NCI-H2196 (cell line): ENCODE data around the gene ZNF668.
"Not testable (repeated sequence)": the region's sequence is repeated elsewhere in the genome, so short reads cannot be mapped to it uniquely, and the experiment has no call there.

Experiments
- DNase-seq: peaks from one replicate; lab custom pipeline; 2025; ENCODE audit not compliant: unreplicated experiment; lab: John Stamatoyannopoulos, UW

ZNF668 gene

GRCh38 chr16:31100876-31101641 is 27.0 kb upstream of the ZNF668 start:
- DNase-seq = not testable (repeated sequence)

DNA sequence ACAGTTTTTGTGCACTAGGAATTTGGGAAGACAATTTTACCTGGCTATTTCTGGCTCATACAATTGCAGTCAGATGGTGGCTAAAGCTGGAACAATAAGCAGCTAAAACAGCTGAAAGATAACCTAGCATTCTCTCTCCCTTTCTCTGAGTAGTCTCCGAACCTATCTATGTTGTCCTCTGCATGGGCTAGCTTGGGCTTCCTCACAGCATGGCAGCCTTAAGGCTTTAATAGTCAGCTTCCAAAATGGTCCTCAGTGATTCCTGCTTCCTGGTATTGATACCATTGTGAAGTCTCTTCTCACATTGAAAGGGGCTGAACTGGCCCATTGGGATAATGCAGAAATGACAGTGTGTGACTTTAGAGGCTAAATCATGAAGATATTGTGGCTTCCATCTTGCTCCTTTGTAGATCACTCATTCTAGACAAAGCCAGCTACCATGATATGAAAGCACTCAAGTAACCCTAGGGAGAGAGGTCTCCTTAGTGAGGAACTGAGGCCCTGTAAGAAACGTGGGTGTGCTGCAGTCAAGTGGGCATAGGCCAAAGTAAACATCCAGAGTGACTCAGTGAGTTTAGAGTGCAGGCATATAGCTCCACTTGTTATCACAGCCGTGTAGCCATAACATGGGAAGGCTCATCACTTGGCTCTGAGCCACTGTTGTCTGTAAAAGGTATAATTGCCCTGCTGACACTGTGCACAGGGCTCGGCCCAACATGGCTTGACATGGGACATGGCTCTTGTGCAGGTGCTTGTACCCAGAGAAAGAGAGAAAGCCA is 26.0 kb upstream of the ZNF668 start:
- DNase-seq = no peak

- DNase-seq = peak; percentile 98
These were observed 20.5 kb upstream of the ZNF668 start, which contains the start of gene VKORC1 for GRCh38 chr16:31094424-31095120. Gene VKORC1 (minus strand): TSS chr16:31094797. CDS start chr16:31094729, 68 bp downstream.

- no peak for DNase-seq
These were observed 20.0 kb upstream of the ZNF668 start for GRCh38 chr16:31094088-31094423.

GRCh38 chr16:31093132-31093703 is 19.2 kb upstream of the ZNF668 start:
- DNase-seq = peak; percentile 52

- no peak for DNase-seq
These were observed 18.3 kb upstream of the ZNF668 start for GRCh38 chr16:31092330-31092729.

GRCh38 chr16:31090540-31090939 is 16.5 kb upstream of the ZNF668 start:
- no peak for DNase-seq

DNA sequence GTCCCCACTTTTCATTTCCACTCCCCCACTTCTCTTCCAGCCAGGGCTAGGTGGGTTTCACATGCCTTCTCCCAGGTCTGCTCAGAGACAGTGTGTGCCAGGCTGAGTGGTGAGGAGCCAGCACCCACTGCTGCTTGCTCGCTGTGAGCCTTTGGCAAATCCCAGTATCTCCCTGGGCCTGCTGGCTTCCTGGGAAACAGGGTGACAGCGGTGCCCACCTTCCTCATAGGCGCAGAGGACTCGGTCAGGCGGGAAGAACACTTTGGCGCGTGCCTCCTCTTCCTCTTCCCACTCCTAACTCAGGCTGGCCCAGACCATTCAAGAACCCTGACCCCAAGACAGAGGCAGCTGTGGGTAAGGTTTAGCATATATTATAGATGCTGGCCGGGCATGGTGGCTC is 15.2 kb upstream of the ZNF668 start:
- no peak for DNase-seq

DNA sequence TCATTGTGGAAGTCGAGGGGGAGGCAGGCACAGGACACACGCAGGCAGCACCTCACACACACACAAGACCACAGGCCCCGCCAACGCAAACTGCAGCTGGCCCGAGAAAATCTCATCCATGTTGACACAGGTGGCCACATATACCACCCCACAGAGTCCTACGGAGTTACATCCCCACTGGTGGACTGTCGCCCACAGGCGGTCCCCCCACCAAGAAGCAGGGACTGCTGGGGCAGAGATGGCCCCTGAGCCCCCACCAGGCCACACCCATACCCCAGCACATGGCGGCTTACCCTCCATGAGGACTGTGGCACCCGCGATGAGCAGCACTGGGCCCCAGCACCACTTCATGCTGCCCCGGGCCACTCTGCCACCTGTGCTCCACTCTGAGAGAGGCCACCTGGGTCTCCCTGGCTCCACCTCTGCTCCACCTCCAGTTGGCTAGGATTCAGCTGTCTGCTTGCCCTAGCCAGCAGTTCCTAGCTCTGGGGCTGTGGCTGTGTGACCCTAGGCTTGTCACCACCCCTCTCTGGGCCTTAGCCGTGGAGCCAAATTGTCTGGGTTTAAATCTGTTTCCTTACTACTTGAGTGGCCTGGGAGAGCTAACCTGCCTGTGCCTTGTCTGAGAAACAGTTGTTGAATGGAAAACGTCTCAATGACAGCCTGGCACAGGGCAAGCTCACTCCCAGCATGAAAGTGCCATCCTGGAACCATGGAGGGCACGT is 14.6 kb upstream of the ZNF668 start, which contains the start of gene PRSS53:
PRSS53 (minus strand) TSS at position 485 of the 725 bp plus-strand sequence; CDS start at position 351, 134 bp downstream.
- DNase-seq = no peak

DNA sequence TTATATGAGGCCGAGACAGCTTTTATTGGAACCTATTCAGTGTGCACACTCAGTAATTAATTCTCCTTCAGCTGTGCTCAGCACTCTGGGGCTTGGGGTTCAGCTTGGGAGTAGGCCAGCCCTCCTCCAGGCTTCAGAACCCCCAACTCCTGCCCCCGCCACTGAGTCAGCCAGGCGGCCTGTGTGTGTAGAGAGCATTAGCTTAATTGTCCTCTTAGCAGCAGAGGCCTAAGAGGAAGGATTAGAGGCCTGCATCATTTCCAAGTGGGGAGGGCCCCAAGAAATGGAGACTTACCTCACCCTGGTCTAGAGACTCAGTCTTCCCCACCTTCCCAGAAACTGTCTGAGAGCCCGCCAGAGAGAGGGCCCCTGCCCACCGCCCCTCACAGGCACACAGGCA is 13.9 kb upstream of the ZNF668 start:
- DNase-seq = no peak

DNA sequence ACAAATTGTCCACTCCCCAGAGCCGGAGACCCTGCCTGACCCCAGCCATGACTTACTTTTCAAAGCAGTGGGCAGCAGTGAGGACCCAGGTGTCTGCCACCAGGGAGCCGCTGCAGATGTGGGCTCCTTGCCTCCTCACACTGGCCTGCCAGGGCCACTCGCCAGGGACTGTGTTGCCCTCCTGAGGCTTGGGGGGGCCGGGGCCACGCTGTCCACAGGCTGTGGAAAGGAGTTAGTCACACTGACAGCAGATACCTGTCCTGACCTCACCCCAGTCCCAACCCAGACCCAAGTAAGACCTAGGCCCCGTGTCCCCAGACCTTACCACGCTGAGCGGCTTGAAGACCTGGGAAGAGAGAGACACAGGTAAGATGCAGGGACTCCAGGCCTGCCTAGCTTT is 13.4 kb upstream of the ZNF668 start:
- no peak for DNase-seq

- no peak for DNase-seq
These were observed 12.5 kb upstream of the ZNF668 start for GRCh38 chr16:31086629-31086906.

- no peak for DNase-seq
These were observed 12.0 kb upstream of the ZNF668 start for GRCh38 chr16:31085873-31086628.

- no peak for DNase-seq
These were observed 11.4 kb upstream of the ZNF668 start for GRCh38 chr16:31085411-31085810.

GRCh38 chr16:31084584-31085302 is 10.7 kb upstream of the ZNF668 start:
- DNase-seq = no peak

GRCh38 chr16:31083981-31084380 is 9.9 kb upstream of the ZNF668 start:
- DNase-seq = no peak

DNA sequence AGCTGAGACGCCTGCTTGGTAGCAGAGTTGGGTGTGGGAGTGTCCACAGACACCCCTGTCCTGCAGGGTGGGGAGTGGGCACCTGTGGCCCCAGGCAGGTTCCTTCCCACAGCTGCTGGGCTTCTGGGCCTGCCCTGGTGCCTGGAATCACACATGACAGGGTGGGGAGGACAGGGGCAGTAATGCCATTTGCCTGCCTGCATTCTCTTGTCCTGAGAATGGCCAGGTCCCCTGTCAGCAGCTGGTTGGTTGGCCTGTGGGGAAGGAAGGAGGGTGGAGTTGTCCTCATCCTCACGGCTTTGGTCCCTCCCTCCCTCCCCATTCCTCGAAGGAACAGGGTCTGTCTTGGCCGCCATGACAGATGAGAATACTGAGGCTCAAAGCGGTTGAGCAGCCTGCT is 9.5 kb upstream of the ZNF668 start:
- no peak for DNase-seq

DNA sequence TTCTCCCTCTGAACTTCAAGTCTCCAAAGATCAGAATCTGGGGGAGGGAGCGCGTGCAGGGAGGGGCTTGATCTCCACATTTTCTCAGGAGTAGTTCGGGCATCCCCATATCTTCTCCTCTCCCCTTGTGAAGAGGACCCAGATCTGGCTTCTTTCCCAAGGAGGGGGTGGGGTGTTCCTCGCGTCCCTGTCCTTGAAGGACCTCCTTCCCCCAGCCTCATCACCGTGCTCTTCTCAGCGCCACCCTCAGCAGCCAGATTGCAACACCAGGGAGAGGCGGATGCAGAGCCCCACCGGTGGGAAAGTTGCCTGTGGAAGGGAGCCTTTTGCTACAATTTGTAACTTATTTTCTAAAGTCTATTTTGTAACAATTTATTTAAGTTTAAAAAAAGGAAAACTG is 9.0 kb upstream of the ZNF668 start:
- no peak for DNase-seq

DNA sequence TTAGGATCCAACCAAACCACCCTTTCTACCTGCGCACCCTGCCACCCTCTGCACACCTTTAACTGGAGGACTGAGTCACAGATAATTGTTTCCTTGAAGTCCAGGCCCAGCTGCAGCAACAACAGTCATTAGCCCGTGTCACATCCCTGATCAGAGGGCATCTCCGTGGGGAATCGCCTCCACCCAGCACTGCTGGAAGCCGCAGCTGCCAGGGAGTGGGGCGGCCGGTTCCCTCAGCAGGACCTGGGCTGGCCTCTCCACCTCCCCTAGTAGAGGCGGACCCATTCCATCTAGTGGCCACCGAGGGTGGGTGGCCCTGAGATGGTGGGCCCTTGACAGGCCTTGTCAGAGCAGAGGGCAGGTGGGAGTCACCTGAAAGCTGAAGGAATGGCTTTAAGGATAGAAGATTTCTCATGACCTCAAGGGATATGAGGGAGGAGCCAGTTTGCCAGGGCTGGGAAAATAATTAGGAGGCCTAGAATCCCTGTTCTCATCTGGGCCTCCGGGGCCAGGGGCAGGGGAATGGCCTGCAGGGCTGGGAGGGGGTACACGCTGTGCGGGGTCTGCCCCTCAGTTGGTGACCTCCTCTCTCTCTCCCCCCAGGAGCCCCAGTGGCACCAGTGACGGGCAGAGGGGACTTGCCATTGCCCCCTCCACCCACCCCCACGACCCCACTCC is 8.5 kb upstream of the ZNF668 start:
- no peak for DNase-seq
